Measurements from ENCODE around the gene CAPN5. TPM values are rescaled to one million over a fixed set of nuclear protein-coding genes. Genes with fewer than 3 reads are reported as not detected.

Gene CAPN5
- total RNA-seq, 1 experiment from 2014 or later, result 27.4 TPM

DNA sequence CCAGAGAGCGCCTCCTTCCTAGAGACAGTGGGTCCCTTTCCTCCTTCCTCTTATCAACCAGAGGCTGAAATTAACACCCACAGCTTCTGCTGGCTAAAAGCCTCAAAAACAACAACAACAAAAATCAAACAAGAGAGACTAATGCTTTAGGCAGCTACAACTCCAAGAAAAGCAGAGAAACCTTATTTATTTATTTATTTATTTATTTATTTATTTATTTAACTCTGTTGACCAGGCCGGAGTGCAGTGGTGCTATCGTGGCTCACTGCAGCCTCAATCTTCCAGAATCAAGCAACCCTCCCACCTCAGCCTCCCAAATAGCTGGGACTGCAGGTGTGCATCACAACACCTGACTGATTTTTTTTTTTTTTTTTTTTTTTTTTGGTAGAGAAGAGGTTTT lies 35.2 kb upstream of the CAPN5 start (continued):
- TF ChIP-seq TP53 (CRISPR knock-in tag; IDR thresholded peaks at IDR 0.05) (no peak), HMGA2 (CRISPR knock-in tag; IDR thresholded peaks at IDR 0.05) (no peak), CREM (CRISPR knock-in tag; IDR thresholded peaks at IDR 0.05) (no peak), SMAD4 (CRISPR knock-in tag; IDR thresholded peaks at IDR 0.05) (no peak)
- TF ChIP-seq, protein P1, sequence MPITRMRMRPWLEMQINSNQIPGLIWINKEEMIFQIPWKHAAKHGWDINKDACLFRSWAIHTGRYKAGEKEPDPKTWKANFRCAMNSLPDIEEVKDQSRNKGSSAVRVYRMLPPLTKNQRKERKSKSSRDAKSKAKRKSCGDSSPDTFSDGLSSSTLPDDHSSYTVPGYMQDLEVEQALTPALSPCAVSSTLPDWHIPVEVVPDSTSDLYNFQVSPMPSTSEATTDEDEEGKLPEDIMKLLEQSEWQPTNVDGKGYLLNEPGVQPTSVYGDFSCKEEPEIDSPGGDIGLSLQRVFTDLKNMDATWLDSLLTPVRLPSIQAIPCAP (CRISPR knock-in tag; IDR thresholded peaks at IDR 0.05), result no peak
- TF ChIP-seq, protein P2, sequence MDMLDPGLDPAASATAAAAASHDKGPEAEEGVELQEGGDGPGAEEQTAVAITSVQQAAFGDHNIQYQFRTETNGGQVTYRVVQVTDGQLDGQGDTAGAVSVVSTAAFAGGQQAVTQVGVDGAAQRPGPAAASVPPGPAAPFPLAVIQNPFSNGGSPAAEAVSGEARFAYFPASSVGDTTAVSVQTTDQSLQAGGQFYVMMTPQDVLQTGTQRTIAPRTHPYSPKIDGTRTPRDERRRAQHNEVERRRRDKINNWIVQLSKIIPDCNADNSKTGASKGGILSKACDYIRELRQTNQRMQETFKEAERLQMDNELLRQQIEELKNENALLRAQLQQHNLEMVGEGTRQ (CRISPR knock-in tag; IDR thresholded peaks at IDR 0.05), result no peak

GRCh38 chr11:77035039-77035438 lies 31.7 kb upstream of the CAPN5 start:
- CTCF ChIA-PET, result interaction anchor here (1.8 to 9.0 kb wide), 2 partner anchors 80 to 116 kb away, joined by 4 to 86 read pairs; no protein-coding TSS in a partner anchor
- DNase-seq (ENCODE audit: low spot score) (no peak), ATAC-seq (no peak)
- TF ChIP-seq ZNF671 (CRISPR knock-in tag; IDR thresholded peaks at IDR 0.05) (no peak), HMGXB4 (CRISPR knock-in tag; IDR thresholded peaks at IDR 0.05) (no peak), ZNF263 (CRISPR knock-in tag; IDR thresholded peaks at IDR 0.05; ENCODE audit: low read depth) (no peak), USF1 (CRISPR knock-in tag; IDR thresholded peaks at IDR 0.05) (no peak), OVOL2 (CRISPR knock-in tag; IDR thresholded peaks at IDR 0.05; ENCODE audit: borderline replicate concordance) (no peak), GABPB1 (CRISPR knock-in tag; IDR thresholded peaks at IDR 0.05) (no peak), ZNF416 (CRISPR knock-in tag; IDR thresholded peaks at IDR 0.05) (no peak)
- TF ChIP-seq, protein P3, sequence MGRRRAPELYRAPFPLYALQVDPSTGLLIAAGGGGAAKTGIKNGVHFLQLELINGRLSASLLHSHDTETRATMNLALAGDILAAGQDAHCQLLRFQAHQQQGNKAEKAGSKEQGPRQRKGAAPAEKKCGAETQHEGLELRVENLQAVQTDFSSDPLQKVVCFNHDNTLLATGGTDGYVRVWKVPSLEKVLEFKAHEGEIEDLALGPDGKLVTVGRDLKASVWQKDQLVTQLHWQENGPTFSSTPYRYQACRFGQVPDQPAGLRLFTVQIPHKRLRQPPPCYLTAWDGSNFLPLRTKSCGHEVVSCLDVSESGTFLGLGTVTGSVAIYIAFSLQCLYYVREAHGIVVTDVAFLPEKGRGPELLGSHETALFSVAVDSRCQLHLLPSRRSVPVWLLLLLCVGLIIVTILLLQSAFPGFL (CRISPR knock-in tag; IDR thresholded peaks at IDR 0.05; ENCODE audit: borderline replicate concordance), result no peak
- TF ChIP-seq, protein P4, sequence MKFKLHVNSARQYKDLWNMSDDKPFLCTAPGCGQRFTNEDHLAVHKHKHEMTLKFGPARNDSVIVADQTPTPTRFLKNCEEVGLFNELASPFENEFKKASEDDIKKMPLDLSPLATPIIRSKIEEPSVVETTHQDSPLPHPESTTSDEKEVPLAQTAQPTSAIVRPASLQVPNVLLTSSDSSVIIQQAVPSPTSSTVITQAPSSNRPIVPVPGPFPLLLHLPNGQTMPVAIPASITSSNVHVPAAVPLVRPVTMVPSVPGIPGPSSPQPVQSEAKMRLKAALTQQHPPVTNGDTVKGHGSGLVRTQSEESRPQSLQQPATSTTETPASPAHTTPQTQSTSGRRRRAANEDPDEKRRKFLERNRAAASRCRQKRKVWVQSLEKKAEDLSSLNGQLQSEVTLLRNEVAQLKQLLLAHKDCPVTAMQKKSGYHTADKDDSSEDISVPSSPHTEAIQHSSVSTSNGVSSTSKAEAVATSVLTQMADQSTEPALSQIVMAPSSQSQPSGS (CRISPR knock-in tag; IDR thresholded peaks at IDR 0.05; ENCODE audit: borderline replicate concordance, low read depth), result no peak
- H3K27ac Mint-ChIP-seq, result no peak overlapping the region
- peaks cover 7% of the 10 kb centered on the region for H3K4me1 Mint-ChIP-seq
- H3K36me3 Mint-ChIP-seq, result no peaks in the 10 kb centered on the region
- POLR2A ChIA-PET, result no interaction called here
- peaks cover 27% of the 10 kb centered on the region for H3K27me3 Mint-ChIP-seq (ENCODE audit: low read depth)
- H3K4me3 Mint-ChIP-seq, result no peak overlapping the region
- no peaks in the 10 kb centered on the region for H3K9me3 Mint-ChIP-seq

DNA sequence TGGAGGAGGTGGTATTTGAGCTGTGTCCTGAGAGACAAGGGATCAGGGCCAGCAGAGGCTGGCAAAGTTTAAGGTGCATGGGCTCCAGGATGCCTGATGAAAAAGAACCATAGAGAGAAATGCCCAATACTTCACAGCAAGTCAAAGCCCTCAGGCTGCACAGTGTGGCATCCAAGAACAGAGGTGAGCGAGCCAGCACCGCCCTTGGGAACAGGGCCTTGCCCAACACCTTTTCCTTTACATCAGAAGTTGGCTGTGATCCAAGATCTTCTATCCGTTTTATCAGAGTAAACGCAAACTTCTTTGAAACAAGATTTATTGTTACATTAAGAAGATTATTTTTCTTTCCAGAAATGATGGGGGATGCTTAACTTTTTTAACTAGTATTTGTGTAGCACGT lies 31.2 kb upstream of the CAPN5 start:
- Mint-ChIP-seq H3K36me3 (no peaks in the 10 kb centered on the region), H3K4me1 (peaks cover 7% of the 10 kb centered on the region), H3K4me3 (no peak overlapping the region), H3K27me3 (ENCODE audit: low read depth) (peaks cover 32% of the 10 kb centered on the region), H3K27ac (no peak overlapping the region), H3K9me3 (no peaks in the 10 kb centered on the region)
- DNase-seq (ENCODE audit: low spot score) (no peak), ATAC-seq (no peak)
- CTCF ChIA-PET, result interaction anchor here (1.8 to 9.0 kb wide), 2 partner anchors 79 to 116 kb away, joined by 4 to 86 read pairs; no protein-coding TSS in a partner anchor
- POLR2A ChIA-PET, result no interaction called here
- TF ChIP-seq ZNF121 (CRISPR knock-in tag; IDR thresholded peaks at IDR 0.05) (no peak), ATF3 (CRISPR knock-in tag; conservative IDR thresholded peaks at IDR 0.05) (no peak), TEAD1 (CRISPR knock-in tag; IDR thresholded peaks at IDR 0.05) (no peak), ESRRA (CRISPR knock-in tag; IDR thresholded peaks at IDR 0.05; ENCODE audit: borderline replicate concordance) (no peak), GABPB1 (CRISPR knock-in tag; IDR thresholded peaks at IDR 0.05) (no peak), ZNF219 (CRISPR knock-in tag; IDR thresholded peaks at IDR 0.05; ENCODE audit: borderline replicate concordance) (no peak), FOXK1 (CRISPR knock-in tag; IDR thresholded peaks at IDR 0.05) (no peak), GRHL2 (CRISPR knock-in tag; IDR thresholded peaks at IDR 0.05; ENCODE audit: insufficient replicate concordance, severe bottlenecking) (no peak), CREB1 (CRISPR knock-in tag; IDR thresholded peaks at IDR 0.05) (no peak), SMAD4 (CRISPR knock-in tag; IDR thresholded peaks at IDR 0.05) (no peak), EMX1 (CRISPR knock-in tag; IDR thresholded peaks at IDR 0.05) (no peak)
- TF ChIP-seq, protein P4 (CRISPR knock-in tag; IDR thresholded peaks at IDR 0.05; ENCODE audit: borderline replicate concordance, low read depth), result no peak
